GM19035 (cell line): Measurements from ENCODE around the gene GNL2.

Experiments
- ATAC-seq: cut with Tn5 transposase; IDR thresholded peaks from one replicate; pipeline ENCODE4 v1.9.1; 2021; ENCODE audit not compliant: unreplicated experiment

The GNL2 gene

DNA sequence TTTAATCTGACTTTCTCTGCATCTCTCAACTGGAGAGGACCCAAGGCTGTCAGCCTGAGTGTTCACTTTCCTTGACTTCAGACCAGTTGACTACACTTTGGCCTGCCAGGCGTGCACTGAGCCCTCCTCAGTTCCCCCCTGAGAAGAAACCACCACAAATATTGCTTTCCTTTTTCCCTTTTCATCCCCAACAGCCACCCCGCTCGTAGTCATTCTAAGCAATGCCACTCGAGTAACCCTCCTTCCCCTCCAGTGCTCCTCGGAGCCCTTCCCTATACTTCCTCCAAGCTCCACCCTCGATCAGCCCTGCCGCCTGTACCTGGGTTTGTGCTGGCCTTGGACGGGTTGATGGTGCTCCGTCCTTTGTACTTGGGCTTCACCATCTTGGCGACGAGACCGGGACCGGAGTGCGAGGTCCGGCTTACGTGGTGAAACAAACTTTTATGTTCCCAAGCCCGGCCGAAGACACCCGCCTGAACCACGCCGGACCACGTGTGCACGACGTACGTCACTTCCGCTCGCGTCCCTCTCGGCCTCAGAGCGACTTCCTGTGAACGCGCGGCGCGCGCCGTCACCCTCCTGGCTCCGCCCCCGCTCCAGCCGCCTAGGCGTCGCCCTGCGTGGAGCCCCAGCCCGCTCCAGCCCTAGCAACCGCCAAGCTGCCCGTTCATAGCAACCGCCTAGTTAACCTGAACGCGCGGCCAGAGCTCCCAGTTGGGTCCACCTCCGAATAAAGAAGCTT, at the start of gene GNL2:
Gene GNL2, minus strand, starts transcription at position 498 of the 742 bp plus-strand sequence. Its CDS starts 115 bp downstream, at position 383.
- peak; percentile 98 for ATAC-seq

DNA sequence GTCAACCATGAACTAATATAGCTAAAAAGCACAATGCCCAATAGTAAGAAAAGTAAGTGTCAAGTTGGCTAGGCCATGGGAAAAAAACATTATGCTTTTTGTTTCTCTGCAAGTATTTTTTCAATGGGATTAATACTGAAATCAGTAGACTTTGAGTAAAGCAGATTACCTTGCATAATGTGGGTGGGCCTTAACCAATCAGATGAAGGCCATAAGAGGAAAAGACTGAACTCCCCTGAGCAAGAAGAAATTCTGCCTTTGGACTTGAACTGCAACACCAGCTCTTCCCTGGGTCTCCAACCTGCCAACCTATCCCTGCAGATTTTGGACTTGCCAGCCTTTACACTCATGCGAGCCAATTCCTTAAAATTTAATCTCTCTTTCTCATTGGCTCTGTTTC, 45.3 kb upstream of the GNL2 start:
- no peak for ATAC-seq

DNA sequence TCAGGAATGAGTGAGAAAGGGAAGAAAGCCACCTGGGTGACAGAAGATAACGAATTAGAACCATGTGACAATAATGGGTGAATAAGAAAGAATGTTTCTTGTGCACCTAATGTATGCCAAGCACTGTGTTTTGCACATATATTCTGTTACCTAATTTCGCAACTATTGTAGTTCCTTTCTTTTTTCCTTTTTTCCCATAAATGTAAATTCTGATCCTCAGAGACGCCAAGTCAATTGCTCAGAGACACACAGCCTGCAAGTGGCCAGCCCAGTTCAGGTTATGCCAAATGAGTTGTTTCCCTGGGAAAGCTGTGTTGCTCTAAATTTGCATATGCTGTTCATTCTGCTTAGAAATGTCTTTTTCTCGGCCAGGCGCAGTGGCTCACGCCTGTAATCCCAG, 40.7 kb upstream of the GNL2 start:
- no peak for ATAC-seq

DNA sequence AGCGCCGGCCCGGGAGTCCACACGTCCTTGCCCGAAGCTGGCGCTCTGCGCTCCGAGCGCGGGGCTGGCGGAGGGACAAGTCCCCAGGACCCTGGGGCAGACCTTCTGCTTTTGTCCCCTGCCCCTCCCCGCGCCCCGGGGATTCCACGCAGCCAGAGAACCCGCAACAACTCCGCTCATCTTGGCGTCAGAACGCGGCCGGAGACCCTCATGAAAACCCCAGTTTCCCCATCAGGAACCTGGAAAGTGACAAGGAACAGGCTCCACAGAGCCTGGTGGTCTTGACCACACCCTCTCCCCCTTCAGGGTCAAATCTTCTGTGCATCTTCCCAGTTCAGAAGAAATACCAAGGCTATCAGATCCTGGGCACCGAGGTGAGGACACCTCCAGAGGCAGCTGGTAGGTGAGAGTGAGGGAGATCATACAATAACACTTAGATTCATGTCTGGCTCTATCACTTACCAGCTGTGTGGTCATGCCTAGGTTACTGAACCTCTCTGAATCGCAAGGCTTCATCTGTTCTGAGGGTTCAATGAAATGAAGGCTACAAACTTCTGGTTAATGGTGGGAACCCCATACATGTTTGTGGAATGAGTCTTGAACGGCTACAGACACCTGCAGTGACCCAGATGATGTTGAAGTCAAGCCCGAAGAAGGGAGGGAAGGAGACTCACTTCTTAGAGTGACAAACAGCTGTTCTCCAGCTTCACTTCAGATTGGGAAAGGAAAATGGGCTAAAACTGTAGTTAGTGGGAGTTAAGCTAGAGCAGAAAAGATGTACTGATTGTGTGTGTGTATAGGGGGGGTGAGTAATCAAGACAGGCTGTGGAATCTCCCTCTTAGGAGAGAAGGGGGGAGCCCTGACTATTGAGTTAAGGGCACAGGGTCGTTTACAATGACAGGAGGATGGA, 39.5 kb upstream of the GNL2 start:
- no peak for ATAC-seq

GRCh38 chr1:37634244-37634991, 38.7 kb upstream of the GNL2 start, which contains the start of gene RSPO1:
Gene RSPO1 (minus strand): TSS chr1:37634892. CDS start chr1:37629661, 5,231 bp downstream.
- ATAC-seq = no peak

- no peak for ATAC-seq
These were observed 38.2 kb upstream of the GNL2 start for GRCh38 chr1:37633938-37634243.

DNA sequence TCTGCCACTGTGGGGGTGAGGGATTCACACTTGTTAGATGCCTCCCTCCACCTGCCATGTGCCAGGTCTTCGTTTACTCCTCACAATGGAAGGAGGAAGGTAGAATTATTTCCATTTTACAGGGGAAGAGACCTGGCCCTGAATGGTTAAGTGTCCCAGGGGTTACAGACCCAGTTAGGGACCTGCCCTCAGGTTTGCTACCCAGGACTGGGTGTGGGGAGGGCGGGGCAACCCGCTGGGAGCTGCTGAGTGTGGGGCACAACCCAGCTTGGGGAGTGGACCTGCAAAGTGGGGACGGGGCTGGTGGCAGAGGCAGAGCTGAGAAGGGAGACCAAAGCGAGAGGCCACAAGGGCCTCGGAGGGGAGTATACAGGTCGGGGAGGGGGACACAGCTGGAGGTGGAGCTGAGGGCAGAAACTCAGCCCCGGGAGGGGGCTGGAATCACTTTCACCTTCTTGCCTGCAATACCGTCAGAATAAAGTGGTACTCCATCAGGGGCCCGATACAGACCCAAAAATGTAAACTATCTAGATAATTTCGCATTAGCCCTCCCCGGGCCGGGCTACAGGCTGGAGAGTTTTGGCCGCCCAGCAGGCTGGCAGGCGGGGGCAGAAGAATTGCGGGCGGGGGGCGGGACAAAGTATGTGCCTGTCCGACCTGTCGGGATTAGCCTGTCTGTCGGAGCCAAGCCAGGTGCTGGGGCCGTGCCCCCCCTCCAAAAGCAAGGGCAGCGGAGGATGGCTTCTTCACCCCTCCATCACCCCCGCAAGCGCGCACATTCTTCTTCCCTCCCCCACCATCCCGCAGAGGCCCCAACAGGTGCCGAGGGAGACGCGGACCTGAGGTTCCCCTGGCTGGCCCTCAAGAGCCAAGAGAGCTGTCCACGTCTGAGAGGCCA, 37.6 kb upstream of the GNL2 start:
- no peak for ATAC-seq

DNA sequence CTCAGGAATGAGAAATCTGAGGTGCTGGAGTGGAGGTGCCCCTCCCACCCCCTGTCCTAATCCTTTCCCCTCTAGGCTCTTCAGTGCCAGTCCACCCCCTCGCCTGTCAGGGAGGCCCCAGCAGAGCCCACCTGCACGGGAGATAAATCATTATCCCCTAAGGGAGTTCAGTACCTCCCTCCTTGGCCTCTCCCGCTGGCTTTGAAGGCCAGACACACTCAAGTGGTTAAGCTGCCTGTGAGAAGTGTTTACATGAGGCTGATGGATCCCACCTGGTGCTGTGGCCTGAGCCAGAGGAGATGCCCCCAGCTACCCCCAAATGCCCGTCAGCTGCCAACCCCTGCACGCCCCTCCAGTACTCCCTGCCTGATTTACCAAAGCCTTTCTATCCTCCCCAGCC, 35.3 kb upstream of the GNL2 start:
- ATAC-seq = no peak

DNA sequence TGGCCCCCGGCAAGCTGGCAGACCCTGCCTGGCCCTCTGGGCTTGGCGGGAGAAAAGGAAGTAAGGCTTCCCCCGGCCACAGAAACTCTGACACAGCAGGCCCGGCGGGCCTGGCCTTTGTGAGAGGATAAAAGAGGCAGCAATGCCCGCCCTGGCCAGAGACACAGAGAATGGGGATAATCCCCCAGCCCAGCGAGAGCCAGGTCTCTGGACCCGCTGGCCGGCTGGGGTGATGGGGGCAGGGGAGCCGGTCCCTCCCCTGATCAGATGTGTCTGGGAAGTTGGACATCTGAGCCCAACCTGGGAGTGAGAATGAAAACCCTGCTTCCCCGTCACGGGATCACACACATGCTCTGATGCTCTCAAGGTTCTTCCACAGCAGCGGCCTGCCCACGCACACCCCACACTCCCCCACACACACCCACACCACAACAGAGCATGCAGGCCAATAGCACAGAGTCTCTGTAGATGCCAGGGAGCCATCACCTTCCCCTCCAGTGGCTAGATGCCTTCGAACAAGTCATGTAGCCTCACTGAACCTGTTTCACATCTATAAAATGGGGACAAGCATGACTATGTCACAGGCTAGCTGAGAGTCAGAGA, 34.8 kb upstream of the GNL2 start:
- ATAC-seq = no peak

GRCh38 chr1:37629726-37630425, 34.1 kb upstream of the GNL2 start:
- ATAC-seq = no peak

DNA sequence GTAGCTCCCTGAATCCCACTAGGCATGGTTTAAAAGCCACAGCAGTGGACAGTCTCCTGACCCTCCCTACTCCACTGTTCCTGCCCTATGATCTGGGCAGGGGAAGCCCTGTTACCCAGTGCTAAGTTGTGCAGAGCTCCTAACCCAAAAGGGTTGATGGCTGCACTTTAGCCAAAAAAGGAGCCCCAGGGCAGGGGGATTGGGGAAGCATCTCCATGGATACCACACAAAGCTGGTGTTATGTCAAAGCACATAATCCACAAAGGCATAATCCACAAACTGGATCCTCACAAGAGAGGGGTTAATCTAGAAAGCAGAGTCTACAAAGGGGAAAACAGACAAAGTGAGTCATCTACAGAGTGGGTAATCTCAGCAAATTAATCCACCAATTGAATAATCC, 33.3 kb upstream of the GNL2 start:
- no peak for ATAC-seq

GRCh38 chr1:37628026-37628556, 32.4 kb upstream of the GNL2 start:
- ATAC-seq = no peak

DNA sequence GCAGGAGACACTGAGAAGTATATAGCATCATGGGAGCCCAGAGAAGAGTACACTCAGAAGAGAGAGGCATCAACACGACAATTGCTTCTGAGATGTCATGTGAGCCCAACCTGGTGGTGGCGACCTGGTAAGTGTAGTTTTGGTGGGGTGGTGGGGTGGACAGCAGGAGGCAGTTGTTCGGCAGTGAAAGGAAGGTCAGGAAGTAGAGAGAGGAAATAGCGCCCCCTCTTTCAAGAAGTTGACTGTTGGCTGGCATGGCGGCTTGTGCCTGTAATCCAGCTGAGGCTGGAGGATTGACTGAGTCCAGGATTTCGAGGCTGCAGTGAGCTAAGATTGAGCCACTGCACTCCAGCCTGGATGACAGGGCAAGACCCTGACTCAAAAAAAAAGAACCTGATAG, 26.4 kb upstream of the GNL2 start:
- no peak for ATAC-seq

GRCh38 chr1:37621326-37621870, 25.7 kb upstream of the GNL2 start:
- ATAC-seq = no peak

DNA sequence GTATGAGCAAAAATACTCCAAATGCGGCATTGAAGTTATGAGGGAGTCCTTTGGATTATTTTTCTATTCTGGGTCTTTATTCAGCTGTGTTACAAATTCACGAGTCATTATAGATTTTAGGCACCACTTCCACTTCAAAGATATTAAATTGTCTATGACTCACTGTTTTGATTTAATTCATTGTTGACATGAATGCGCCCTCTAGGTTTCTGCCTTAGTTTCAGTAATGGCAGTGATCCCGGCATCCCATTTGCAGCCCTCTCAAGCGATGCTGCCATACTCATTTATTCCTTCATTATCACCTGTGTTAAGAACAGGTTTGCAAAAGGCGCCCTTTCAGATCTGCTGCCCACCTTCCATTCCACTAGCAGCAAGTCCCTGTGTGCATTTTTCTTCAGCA, 25.0 kb upstream of the GNL2 start:
- ATAC-seq = no peak

GRCh38 chr1:37616330-37616729, 20.6 kb upstream of the GNL2 start:
- ATAC-seq = no peak

DNA sequence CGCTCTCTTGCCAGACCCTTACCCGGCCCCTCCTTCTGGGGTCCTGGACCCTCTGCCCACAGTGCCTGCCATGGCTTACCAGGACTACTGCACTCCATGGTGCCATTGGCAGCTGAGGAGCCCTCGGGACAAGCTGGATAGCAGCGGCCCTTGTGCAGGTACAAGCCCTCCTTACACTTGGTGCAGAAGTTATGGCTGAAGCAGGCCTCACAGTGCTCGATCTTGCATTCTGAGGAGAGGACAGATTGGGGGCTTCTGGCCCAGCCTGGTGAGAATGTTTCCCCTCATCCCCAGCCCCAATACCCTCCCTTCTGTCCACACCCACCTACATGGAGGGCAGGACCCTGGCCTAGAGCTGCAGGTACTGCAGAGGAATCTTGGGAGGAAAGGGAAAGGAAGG, 18.4 kb upstream of the GNL2 start:
- no peak for ATAC-seq

- no peak for ATAC-seq
These were observed 16.4 kb upstream of the GNL2 start for GRCh38 chr1:37612186-37612585.

DNA sequence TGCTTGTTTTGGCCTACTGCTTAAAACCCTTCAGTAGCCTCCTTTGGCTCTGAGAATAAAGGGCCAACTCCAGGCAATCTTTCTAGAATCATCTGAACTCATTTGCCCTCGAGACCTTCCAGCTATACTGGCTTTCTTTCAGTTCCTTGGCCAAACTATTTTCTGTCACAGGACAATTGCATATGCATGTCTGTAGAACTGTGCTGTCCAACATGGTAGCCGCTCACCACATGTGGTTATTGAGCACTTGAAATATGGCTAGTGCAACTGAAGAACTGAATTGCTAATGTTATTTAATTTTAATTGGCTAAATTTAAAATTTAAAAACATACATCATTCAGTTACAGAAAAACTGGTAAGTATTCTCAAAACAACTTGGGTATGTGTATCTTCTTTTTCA, 14.3 kb upstream of the GNL2 start:
- no peak for ATAC-seq
